ENCODE measurements around the gene LARP6.

The LARP6 gene

DNA sequence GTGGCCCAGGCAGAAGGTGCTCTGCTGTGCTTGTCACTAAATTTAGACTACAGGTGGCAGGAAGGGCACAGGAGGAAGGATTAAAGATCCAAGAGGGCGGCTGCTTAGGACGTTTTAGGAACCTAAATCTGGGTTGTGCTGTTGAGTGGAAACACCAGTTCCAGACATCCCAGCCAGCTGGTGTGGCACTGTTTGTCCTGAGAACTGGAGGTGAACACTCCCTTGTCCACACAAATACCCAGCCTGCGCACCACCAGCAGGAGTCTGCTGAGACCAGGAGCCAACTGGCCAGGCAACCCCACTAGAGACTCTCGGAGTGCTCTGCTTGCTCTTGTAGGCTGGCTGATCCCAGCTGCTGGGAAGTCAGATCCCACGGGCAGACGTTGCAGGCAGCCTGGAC, 60.3 kb downstream of the LARP6 start:
- peak; percentile 15 to 26 for DNase-seq

DNA sequence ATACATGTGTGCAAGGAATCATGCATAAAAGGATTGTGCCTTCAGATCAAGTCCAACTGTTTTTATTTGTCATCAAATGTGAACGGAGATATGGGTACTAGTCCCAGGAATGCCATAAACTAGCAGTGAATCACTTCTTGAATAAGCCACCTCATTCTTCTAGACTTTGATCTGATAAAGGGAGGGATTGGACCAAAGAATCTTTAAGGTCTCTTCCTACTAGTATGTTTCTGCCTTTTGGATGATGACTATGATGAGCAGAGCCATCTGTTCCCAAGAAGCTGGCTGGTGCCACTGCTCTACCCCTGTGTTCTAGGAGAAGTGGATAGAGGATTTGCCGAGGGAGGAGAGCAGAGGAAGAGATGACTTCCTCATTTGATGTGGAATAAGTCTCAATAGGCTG, 61.8 kb downstream of the LARP6 start:
- DNase-seq, result peak in 1 of 2 experiments; percentile 11

DNA sequence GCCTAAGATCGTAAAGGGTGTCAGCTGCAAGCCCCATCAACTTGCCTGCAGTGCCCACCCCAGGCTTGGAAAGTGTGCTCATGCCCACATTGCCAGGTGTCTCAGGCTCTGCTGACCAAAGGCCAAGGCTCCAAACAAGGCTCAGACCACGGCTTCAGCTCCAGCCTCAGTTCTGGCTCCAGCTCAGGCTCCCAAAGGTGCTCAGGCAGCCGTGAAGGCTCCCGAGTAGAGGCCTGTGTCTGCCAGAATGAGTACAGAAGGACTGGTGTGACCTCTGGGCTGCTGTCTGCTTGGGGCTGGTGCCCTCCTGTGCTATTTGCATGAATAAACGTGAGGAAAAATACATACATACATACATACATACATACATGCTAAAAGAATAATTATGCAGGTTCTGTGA, 62.7 kb downstream of the LARP6 start:
- no peak for DNase-seq

DNA sequence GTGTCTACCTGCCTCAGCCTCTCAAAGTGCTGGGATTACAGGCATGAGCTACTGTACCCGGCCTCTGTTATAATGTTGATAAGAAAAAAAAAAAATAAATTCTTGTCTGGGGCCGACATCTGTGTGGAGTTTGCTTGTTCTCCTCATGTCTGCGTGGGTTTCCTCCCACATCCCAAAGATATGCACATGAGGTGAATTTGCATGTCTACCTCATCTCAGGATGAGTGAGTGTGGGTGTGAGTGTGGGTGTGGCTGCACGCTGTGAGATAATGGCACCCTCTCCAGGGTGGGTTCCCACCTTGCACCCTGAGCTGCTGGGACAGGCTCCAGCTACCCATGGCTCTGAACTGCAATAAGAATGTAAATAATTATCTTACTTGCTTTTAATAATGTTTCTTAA, 64.7 kb downstream of the LARP6 start:
- no peak for DNase-seq

DNA sequence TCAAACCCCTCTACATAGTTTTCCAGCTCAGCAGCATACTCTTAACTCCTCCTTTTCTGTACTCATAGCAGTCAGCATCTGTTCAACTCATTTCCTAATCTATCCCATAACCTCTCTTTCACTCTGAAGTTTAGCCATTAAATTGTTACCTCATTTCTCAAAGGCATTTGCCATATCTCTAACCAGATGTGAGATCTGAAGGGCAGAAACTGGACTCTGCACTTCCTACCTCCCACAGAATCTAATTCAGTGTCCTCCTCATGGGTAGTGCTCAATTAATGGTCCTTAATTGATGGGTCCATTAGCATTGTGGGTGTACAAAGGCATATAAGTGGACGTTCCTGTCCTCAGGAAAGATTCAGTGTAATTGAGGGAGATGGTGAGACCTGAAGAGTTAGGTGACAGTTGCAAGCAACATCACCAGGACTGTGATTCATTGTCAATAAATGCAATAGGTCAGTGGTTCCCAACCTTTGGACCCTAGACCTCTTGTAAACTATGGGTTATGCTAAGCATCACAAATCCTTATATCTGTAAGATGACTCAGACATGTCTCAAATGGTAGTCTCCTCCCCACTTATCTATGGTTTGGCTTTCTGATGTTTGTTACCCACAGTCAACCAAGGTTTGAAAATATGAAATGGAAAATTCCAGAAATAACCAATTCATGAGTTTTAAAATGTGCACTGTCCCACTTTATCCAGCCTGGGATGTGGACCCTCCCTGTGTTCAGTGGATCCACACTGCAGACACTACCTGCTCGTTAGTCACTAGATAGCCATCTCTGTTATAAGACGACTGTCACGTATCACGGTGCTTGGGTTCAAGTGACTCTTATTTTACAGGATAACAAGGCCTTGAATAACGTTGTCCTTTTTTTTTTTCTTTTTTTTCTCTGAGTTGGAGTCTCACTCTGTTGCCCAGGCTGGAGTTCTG, 65.6 kb downstream of the LARP6 start:
- peak in 1 of 2 experiments; percentile 68 for DNase-seq

DNA sequence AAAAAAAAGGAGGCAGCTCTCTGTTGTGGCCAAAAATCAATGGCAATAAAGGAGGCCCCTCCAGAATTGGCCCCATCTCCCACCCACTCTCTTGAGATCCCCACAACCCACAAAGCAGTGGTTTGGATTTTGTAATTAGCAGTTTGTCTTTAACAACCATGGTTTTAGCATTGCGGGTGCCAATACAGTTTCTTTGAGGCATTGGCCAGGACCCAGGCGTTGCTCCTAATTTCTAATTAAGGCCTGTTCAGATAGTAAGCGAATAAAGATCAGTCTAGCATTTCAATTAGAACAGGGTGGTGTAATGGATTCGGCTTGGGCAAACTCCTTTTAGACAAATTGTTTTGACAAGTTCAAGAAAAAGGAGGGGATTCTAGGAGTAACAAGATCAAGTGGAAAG, 67.0 kb downstream of the LARP6 start:
- DNase-seq, result no peak

DNA sequence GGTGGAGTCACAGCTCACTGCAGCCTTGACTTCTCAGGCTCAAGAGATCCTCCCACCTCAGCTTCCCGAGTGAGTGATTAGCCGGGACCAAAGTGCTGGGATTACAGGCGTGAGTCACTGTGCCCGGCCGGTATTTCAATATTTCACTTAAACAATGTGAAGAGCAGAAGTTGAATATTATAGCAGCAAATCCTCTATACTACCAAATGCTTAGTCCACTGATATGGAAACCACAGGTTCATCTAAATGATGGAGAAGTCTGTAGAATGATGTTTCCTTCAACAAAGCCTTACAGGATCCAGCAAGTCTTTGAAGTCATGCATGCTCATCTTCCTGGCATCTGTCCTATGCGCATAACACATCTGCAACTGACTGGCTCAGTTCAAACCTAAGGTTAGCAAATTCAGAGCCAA, 70.3 kb downstream of the LARP6 start:
- no peak for DNase-seq

- no peak for DNase-seq
Observed at GRCh38 chr15:70783041-70783440, 70.9 kb downstream of the LARP6 start.

DNA sequence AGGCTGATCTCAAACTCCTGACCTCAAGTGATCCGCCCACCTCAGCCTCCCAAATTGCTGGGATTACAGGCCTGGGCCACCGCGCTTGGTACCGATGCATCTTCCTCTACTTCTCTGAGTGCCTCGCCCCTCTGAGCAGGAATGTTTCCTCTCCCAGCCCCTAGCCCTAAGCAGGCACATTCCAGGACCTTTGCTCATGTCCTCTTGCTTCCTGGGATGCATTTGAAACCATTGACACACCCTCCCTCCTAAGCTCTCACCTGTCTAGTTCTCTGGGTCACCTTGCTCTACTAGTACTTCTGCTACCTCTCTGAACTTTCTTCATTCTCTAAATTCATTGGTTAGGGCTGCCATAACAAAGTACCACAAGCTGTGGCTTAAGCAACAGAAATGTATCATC, 72.7 kb downstream of the LARP6 start:
- DNase-seq, result no peak
